K562 treated with DMSO at 1 percent for 4 hours (cell line): ENCODE results near the gene RNU6-8. TPM values are rescaled to one million over a fixed set of nuclear protein-coding genes. Genes with fewer than 3 reads are reported as not detected.

Experiments
- total RNA-seq: library from RNA; unstranded; fragments of 300-600 nt; gene quantifications from 2 replicates; pipeline ENCODE4 v1.2.3, GENCODE V29; 2022; ENCODE audit not compliant: insufficient read depth

RNU6-8 gene
- not detected in 2 replicates for total RNA-seq

DNA sequence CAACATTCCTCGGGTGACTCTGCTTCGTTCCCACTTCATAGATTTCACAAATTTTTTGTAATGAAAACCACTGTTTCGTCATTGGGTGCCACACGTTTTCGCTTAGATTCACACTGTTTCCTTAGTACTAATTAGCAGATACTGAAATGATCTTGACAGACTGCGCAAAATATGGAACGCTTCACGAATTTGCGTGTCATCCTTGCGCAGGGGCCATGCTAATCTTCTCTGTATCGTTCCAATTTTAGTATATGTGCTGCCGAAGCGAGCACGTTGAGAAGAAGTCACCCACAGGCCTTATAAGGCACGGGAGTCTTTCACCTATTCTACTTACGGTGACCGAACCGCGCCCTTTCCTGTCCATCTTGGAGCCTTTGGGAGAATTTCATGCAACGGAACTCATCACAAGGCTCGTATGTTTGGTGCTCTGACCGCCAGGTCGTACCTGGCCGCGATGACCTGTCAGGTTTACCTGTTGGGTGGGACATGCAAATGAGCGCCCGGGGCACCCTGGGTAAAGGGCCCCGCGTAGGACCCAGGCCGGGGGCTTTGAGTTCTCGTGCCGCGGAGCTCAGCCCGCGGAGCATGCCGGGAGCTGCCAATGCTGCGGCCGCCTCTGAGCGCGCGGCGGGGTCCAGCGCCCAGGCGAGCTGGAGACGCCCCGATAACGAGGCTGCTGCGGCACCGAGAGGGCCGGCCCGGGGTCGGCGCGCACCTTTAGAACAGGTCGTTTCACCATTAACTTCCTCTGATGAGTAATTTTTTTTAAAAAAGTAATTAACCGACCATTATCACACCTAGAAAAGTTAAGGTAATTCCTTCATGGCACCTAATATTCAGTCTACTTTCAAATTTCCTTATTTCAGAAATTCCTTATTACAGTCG, at the start of gene RNU6-8:
RNU6-8 (minus strand) TSS at position 272 of the 885 bp plus-strand sequence.

DNA sequence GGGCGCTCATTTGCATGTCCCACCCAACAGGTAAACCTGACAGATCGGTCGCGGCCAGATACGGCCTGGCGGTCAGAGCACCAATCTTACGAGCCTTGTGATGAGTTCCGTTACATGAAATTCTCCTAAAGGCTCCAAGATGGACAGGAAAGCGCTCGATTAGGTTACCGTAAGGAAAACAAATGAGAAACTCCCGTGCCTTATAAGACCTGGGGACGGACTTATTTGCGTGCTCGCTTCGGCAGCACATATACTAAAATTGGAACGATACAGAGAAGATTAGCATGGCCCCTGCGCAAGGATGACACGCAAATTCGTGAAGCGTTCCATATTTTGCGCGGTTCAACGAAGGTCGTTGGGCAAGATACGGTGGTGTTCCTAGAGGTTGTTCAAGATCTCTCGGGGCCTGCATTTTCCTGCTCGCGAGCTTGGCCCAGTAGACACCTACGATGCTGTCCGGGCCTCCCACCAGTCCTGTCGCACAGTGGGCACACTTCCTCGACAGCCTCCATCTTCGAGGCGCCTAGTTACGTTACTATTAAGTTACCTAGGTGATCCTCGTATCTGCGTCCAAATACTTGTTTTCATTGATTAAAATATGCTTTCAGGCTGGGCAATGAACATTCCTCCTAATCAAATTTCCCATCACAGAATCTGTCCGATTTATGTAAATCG, 1.1 kb downstream of the RNU6-8 start, which contains the start of gene RNU6-7:
RNU6-7 (plus strand) TSS at position 230 of the 675 bp plus-strand sequence.

Other genes with a start within 250 kb of the RNU6-8 start
- 8.2 TPM in 2 replicates for gene ARHGAP5, start 126.0 kb downstream of the RNU6-8 start, total RNA-seq
- not detected in 2 replicates for gene RNU6-7, start 1.2 kb downstream of the RNU6-8 start, total RNA-seq
- gene AKAP6, start 126.0 kb upstream of the RNU6-8 start, total RNA-seq = not detected in 2 replicates